HG03045 (cell line): ENCODE measurements around the gene GPR171.
"Not testable (repeated sequence)": the region's sequence is repeated elsewhere in the genome, so short reads cannot be mapped to it uniquely, and the experiment has no call there.

Experiments
- ATAC-seq: cut with Tn5 transposase; IDR thresholded peaks from one replicate; pipeline ENCODE4 v1.9.1; 2021; ENCODE audit warnings: mild to moderate bottlenecking, moderate library complexity; ENCODE audit not compliant: unreplicated experiment

GPR171 gene

DNA sequence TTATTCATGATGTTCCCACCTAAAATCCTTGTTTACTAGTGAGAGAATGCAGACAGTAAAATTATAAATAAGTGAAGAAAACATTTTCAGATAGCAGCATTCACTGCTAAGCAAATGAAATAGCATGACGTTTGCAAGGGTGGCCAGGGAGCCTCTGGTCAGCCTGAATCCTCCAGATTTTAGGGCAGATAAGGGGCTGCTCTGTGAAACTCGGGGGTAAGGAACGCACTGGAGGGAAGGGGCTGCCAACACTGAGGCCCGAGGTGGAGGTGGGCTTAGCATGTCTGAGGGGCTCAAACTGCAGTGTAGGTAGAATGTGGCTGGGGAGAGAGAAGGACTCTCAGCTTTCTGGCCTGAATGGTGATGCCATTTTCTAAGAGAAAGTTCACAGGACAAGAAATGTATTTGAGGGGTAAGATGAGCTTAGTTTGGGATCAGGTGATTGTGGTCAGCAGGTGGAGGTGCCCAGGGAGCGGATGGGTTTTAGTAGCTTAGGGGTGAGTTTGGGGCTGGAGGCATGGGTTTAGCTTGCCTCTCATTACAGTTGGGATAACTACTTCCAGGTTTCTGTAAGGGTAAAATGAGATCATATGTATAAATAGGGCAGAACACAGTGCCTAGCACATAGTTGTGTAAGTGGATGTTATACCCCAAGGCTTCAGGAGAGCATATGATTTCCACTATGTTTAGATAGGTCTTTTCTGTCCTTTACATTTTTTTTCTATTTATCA lies 20.5 kb downstream of the GPR171 start:
- ATAC-seq: no peak

DNA sequence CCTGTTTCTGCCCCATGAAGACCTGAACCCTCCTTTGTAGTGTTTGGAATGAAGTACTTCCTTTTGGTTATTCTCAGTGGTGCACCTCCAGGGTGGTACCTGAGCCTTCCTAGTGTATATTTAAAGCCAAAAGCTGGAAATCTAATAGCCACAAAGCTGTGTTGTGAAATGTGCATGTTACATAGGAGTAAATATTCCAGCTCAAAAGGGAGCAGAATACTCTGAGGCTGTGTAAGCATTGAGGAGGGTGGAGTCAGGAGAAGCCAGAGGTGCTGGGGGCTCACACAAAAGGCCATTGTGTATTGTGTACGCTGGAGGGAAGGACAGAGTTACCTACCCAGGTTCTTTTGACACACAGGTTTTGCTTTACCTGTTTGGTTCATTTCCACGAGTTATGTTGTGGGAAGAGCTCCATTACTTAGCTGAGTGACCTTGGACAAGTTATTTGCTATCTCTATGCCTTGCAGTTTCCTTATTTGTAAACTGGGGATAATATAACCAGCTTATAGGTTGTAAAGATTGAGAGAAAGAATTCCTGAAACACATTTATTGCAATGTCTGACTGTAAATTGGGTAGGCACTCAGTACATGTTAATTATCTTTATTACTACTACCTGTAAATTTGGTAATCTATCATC lies 24.7 kb downstream of the GPR171 start:
- no peak for ATAC-seq

DNA sequence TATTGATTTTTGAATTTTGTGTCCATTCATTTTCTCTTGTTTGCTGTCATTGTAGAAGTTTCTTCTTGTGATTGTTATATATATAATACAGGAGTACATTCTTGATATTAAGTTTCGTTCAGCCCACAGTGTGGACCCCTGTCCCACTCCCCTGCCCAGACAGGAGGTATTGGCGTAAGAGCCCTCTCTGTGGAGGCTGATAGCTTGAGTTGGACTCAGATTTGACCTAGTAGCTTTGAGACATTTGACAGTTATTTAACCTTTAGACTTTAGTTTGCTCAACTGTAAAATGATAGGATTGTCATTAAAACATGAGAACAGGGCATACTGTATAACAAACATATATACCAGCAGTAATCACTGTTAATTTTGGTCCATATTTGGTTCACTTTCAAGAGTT lies 27.1 kb downstream of the GPR171 start:
- no peak for ATAC-seq

DNA sequence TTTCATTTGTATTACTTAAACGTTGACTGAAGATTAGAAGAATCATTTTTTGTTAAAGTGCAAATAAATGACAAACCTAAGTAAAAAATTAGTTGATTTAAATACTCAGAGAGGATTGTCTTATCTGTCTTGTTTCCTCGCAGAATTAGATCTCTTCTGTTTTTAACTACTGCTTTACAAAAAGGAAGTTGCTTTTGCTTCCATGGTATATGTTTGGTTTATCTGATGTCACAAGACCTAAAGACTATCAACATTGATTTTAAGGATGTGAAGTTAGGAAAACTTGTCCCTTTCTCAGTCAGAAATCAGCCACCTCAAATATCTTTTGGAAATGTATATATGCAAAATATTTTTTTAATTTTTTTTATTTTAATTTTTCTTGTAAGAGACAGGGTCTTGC lies 28.7 kb downstream of the GPR171 start:
- ATAC-seq: no peak

DNA sequence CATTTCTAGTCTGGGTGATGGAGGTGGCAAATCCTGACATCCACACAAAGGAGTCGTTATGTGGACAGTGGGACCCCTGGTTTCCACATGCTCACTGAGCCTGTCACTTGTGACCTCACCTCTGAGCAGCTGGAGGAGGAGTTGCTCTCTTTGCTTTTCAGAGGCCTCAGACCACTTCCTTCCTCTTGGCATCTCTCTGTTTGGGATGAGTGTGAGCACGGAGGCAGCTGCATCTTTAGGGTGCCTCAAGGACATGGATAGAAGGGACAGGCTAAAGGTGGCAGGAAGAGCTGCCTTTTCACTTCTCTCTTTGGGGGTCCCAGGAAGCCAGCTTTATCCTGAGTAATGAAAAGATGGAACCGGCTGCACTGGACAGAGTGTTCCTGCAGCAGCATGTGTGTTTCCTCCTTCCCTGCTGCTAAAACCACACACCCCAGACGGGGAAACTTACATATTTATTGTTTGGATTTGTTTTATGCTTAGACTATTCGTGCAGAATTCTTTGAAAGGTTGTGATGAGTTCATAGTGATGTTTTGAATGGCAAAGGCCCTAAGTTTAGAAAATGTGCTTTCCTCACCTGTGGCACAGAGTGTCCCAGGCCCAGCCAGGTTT lies 31.8 kb downstream of the GPR171 start:
- no peak for ATAC-seq

DNA sequence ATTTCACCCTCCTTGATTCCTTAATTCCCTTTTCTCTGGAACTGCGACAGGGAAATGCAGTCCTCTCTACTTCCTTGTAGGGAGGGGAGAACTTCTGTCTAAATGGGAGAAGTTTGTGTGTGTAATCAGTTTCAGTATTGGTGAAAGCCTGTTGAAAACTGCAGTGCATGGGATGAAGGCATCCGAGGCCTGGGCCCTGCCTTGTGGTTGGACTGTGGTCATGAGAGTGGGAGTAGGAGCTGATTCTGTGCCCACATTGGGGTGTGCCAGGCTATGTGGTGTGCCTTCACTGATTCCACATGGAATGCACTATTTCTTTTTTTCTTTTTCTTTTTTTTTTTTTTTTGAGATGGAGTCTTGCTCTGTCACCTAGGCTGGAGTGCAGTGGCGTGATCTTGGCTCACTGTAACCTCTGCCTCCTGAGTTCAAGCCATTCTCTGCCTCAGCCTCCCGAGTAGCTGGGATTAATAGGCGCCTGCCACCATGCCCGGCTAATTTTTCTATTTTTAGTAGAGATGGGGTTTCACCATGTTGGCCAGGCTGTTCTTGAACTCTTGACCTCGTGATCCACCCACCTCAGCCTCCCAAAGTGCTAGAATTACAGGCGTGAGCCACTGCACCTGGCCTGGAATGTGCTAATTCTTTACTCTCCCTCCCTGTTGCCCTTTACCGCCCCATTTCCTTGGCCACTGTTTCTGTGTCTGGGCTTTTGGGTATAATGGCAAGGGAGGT lies 32.9 kb downstream of the GPR171 start:
- ATAC-seq: not testable (repeated sequence)

DNA sequence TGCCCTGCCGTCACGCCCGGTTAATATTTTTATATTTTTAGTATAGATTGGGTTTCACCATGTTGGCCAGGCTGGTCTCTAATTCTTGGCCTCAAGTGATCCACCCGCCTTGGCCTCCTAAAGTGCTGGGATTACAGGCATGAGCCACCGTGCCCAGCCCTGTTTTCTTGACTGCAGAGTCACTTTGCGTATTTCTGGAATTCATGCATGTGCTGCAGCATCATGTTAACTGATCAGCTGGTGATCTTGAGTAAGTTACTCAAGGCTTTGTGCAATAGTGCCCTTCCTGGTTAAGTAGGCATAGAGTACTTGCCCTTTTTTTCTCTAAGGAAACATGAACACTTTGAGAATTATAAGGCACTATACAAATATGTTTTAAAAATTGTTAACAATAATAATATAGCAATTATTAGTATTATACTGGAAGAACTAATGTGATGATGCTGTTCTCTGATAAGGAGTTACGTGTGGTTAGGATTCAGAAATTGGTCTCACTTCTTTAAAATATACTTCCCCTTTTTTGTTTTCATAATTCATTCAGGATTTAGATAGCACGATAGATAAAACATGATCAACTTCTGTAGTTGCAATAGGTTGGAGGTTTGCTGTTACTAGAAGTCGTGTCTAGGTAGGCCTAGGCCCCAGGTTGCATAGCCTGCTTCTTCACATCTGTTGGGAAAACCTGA lies 33.6 kb downstream of the GPR171 start:
- no peak for ATAC-seq

DNA sequence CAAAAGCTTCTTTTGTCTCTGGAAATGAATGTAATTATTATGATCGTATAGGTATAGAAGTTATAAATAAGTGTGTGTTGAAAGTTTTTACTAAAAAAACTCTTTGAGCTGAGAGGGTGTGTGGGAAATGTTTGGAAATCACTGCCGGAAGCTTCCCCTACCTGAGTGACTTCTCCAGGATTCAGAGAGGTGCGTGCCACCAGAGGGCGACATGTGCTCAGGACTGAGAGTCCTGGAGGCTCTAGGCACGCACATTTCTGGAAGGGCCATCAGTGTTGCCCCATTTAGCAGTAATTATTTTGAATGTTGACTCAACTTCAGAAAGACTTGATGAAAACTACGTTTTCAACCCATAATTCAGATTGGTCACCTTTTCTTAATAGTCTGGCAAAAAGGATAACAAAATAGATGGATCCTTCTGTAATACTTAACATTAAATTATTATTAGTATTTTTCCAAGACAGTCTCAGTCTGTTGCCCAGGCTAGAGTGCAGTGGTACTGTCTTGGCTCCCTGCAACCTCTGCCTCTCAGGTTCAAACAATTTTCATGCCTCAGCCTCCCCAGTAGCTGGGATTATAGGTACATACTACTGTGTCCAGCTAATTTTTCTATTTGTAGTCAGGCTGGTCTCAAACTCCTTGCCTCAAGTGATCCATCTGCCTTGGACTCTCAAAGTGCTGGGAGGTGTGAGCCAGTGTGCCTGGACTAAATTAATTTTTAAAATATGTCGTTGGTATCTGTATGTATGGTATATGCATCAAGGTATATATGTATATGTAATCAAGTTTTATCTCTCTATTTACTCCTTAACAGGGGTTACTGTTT lies 34.5 kb downstream of the GPR171 start:
- peak; percentile 59 for ATAC-seq

DNA sequence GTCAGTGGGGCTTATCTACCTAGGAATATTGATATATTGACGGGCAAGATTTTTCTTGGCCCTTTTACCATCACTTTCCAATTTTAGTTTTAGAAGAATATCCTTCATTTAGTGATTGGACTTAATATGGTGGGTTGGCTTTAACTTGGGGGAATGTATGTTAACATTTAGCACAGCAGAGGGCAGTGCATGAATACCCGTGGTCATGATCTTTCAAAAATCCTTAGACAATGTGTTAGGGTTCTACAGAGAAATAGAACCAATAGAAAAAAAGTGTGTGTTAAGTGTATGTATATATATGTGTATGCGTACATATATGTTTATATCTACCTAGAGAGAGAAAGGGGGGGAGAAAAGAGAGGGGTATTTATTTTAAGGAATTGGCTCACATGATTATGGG lies 36.9 kb downstream of the GPR171 start:
- ATAC-seq: no peak

DNA sequence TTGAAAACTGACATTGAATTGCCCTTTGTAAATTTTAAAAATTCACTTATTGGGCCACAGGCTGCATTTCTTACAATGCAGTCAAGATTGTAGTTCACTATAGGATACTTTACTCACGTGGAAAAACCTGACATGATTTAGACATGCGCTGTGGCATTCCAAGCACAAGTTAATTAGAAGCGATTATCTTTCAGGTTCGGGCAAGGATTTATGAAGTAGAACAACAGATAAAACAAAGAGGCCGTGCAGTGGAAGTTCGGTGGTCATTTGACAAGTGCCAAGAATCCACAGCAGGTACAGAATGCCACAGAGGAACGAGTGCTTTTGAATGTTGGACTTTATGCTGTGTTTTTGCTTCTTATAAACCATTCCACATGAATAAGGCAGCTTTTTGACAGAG lies 37.8 kb downstream of the GPR171 start:
- ATAC-seq: no peak

DNA sequence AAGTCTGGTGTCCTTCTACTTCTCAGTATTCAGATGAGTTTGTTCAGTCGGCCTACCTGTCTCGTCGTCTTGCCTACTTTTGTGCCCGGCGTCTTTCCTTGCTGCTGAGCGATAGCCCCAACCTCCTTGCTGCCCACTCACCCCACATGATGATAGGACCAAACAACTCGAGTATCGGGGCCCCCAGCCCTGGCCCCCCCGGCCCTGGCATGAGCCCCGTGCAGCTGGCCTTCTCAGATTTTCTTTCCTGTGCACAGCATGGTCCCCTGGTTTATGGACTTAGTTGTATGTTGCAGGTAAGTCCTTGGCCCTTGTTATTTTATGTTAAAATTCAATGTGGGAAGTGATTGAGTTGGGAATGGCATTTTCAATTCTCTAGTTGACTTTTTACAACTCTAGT lies 43.2 kb downstream of the GPR171 start:
- no peak for ATAC-seq

DNA sequence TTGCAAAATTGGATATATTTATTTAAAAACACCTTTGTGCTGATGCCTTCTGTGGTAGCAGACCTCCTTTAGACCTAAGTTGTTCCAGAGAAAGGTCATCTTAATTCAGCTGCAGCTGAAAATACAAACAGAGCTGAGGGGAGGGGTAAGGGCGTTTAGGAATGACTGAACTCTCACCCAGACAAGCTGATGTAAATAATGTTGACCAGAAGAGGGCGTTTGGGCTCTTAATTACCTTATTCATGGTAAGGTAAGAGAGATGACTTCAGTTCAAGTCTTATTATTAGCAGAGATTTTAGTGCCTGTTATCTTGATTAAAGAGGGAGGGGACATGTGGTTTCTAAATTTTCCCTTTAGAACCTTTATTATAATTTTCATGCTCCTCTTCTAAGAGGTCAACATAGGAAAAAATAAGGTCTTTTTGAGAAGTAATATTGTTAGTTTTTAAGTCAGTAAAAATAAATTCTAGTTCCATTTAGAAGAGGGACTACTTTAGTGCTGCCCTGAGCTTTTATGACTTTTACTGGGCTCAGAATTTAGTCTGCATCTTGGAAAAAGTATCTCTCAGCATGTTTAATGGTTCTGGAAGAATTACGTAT lies 46.3 kb downstream of the GPR171 start:
- ATAC-seq: peak; percentile 50

DNA sequence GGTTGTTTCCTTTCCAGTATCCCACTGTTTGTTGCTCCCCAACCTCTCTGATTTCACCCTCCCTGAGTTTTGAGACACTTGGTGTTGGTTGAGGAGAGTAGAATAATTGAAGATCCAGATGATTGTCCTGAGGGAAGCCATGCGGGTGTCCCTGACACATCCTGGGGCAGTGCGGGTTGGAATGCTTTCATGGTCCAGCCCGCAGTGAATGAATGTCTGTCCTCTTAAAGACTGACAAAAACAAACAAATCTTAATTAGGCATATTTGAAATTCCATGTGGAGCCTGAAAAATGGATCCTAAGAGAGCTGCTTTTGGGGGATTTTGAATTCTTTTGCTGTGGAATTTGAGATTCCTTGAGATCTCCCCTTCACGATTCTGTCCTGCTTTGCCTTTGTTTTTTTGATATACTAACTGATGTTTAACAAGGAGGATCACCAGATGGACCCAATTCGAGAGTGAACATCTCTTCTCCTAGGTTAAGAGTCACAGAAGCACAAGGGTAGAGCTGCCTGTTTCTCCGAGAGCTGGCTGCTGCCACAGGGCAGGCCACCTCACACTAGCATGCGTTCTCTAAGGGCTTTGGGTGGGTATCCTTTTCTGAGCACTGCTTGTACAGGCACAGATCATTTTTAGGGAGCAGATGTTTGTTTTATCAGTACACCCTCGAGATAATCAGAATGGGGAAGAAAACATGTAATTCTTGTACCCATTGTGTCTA lies 47.4 kb downstream of the GPR171 start:
- ATAC-seq: no peak

DNA sequence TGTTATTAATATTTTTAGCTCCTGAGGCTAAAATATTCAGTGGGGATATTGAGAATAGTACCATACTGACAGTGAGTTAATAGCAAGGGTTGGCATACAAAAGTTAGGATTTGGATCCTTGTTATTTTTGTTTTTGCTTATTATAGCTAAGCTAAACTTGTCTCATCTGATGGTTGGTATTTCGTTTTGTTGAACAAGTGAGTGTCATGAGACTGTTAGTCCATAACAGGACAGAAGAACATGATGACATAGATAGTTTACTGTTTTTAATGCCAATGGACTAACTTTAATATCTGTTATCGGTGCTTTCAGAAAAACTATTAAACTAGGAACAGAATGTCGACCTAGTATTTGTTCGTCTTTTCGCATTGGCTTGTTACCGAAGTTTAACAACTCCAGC lies 48.5 kb downstream of the GPR171 start:
- ATAC-seq: no peak

DNA sequence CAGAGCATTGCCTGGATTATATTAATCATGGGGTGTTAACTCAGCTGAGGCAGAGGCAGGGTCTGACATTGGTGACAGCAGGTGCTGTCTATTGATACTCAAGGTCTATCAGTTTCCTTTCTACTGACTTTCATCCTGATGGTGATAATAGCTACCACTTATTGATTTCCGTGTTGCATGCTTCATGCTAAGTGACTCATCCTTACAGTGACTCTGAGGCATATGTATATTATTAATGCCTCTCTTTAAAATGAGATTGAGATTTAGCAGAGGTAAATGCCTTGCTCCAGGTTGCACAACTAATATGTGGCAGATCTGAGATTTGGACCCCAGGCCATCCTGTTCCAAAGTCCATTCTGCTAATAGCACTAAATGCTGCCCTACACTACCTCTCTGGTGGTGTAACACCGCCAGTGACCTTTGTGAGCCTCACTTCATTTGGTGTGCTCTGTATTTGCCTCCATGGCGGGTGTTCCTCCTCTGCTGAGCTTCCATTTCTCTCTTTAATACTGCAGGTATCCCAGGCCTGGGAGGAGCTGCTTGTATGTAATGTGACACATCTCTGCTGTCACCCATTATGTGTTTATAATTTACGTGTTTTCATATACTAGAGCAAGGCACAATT lies 50.4 kb downstream of the GPR171 start:
- no peak for ATAC-seq
